ENCODE results near the gene ZBTB37. TPM values are rescaled to one million over a fixed set of nuclear protein-coding genes. Genes with fewer than 3 reads are reported as not detected.

ZBTB37 gene
- total and polyA plus RNA-seq, 9 of the 15 experiments (the other 6 are each of a cell fraction or from before 2014, with no cell fraction given): 1.3 to 13.9 (median 5.4) TPM

DNA sequence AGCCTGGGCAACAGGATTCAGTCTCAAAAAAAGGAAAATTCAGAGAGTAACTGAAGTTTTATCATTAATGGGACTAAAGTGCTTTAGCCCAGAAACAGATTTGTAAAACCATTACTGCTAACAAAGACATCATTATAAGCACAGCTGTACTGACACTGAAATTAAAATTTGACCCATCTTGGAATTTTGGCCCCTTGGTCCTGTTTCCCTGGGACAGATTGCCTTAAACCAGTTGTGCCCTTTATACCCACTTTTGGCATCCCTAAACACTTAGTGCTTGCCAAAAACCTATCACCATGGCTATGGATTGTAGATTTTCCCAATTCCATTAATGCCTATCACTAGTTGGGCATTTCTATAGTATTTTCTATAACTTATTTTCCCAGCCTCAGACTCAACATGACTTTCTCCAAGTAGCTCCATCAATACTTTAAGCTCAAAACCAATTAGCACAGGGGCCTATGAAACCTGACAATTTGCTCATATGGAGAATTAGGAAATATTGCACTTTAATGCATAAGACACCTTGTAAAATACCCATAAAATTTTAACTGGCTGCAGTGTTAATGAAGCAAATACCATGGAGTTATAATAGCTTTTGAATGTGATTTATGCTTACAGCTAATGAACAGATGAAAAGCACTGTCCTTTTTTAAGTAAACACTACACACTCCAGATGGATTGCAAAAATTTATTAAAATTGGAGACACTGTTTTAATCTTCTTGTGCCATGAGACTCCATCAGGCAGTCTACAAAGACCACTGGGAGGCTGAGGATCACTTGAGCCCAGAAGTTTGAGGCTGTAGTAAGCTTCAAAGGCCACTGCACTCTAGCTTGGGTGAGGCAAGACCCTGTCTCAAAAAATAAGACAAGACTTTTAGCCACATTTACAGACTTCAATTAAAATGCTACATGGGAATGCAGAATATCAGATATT is 4.7 kb upstream of the ZBTB37 start (continued):
- TF ChIP-seq, protein P1, sequence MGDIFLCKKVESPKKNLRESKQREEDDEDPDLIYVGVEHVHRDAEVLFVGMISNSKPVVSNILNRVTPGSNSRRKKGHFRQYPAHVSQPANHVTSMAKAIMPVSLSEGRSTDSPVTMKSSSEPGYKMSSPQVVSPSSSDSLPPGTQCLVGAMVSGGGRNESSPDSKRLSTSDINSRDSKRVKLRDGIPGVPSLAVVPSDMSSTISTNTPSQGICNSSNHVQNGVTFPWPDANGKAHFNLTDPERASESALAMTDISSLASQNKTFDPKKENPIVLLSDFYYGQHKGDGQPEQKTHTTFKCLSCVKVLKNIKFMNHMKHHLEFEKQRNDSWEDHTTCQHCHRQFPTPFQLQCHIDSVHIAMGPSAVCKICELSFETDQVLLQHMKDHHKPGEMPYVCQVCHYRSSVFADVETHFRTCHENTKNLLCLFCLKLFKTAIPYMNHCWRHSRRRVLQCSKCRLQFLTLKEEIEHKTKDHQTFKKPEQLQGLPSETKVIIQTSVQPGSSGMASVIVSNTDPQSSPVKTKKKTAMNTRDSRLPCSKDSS (IDR thresholded peaks at IDR 0.05; ENCODE audit: low read depth, partially characterized antibody): no peak
- TF ChIP-seq C11orf30 (IDR thresholded peaks at IDR 0.05; ENCODE audit: low read depth) (no peak), EWSR1 (IDR thresholded peaks at IDR 0.05; ENCODE audit: borderline replicate concordance, low read depth, partially characterized antibody) (peak; percentile 72), ZBTB1 (CRISPR knock-in tag; IDR thresholded peaks at IDR 0.05; ENCODE audit: borderline replicate concordance, low read depth) (no peak), ILF3 (IDR thresholded peaks at IDR 0.05; ENCODE audit: borderline replicate concordance) (peak; percentile 79; the same call in 1 of the 2 replicates), PHB2 (IDR thresholded peaks at IDR 0.05; ENCODE audit: low read depth) (no peak), CBX1 (IDR thresholded peaks at IDR 0.05; ENCODE audit: low read depth) (no peak), E2F3 (CRISPR knock-in tag; IDR thresholded peaks at IDR 0.05) (no peak), NCOA2 (IDR thresholded peaks at IDR 0.05; ENCODE audit: partially characterized antibody in 2 of 2) (no peak), CC2D1A (IDR thresholded peaks at IDR 0.05) (no peak), ZKSCAN8 (CRISPR knock-in tag; IDR thresholded peaks at IDR 0.05) (no peak), YY1 (IDR thresholded peaks at IDR 0.05; ENCODE audit: borderline replicate concordance in 1 of 3, control insufficient read depth in 1 of 3, extremely low read depth in 1 of 3, insufficient read depth in 3 of 3, insufficient read length in 1 of 3, insufficient replicate concordance in 2 of 3, low read depth in 1 of 3, low read length in 2 of 3) (no peak), RB1 (IDR thresholded peaks at IDR 0.05; ENCODE audit: low read depth) (no peak), CBFA2T3 (IDR thresholded peaks at IDR 0.05) (no peak), ZNF584 (CRISPR knock-in tag; IDR thresholded peaks at IDR 0.05; ENCODE audit: low read depth) (no peak)
- TF ChIP-seq, protein P2, sequence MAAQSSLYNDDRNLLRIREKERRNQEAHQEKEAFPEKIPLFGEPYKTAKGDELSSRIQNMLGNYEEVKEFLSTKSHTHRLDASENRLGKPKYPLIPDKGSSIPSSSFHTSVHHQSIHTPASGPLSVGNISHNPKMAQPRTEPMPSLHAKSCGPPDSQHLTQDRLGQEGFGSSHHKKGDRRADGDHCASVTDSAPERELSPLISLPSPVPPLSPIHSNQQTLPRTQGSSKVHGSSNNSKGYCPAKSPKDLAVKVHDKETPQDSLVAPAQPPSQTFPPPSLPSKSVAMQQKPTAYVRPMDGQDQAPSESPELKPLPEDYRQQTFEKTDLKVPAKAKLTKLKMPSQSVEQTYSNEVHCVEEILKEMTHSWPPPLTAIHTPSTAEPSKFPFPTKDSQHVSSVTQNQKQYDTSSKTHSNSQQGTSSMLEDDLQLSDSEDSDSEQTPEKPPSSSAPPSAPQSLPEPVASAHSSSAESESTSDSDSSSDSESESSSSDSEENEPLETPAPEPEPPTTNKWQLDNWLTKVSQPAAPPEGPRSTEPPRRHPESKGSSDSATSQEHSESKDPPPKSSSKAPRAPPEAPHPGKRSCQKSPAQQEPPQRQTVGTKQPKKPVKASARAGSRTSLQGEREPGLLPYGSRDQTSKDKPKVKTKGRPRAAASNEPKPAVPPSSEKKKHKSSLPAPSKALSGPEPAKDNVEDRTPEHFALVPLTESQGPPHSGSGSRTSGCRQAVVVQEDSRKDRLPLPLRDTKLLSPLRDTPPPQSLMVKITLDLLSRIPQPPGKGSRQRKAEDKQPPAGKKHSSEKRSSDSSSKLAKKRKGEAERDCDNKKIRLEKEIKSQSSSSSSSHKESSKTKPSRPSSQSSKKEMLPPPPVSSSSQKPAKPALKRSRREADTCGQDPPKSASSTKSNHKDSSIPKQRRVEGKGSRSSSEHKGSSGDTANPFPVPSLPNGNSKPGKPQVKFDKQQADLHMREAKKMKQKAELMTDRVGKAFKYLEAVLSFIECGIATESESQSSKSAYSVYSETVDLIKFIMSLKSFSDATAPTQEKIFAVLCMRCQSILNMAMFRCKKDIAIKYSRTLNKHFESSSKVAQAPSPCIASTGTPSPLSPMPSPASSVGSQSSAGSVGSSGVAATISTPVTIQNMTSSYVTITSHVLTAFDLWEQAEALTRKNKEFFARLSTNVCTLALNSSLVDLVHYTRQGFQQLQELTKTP (IDR thresholded peaks at IDR 0.05; ENCODE audit: low read depth in 1 of 2, partially characterized antibody in 2 of 2): no peak
- TF ChIP-seq, protein P3, sequence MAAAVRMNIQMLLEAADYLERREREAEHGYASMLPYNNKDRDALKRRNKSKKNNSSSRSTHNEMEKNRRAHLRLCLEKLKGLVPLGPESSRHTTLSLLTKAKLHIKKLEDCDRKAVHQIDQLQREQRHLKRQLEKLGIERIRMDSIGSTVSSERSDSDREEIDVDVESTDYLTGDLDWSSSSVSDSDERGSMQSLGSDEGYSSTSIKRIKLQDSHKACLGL (CRISPR knock-in tag; IDR thresholded peaks at IDR 0.05; ENCODE audit: borderline replicate concordance, poor library complexity, severe bottlenecking): no peak

Data from K562 (cell line).